Measurements from ENCODE around the gene PPP1R27. TPM values are rescaled to one million over a fixed set of nuclear protein-coding genes. Genes with fewer than 3 reads are reported as not detected.

Gene PPP1R27
- total and polyA plus RNA-seq, 9 donors, result 14.6 to 57.4 (median 31.1) TPM

- H3K27ac ChIP-seq (ENCODE audit: low read length), result peak overlapping the region; percentile 71
- peaks cover 6% of the 10 kb centered on the region for H3K27me3 ChIP-seq (ENCODE audit: control insufficient read depth, insufficient read depth, low read length)
- peaks cover 17% of the 10 kb centered on the region for H3K4me1 ChIP-seq (ENCODE audit: control insufficient read depth, insufficient read depth, low read length)
- H3K4me3 ChIP-seq (ENCODE audit: low read length), result no peak overlapping the region
- 54% methylated on average over 15 of the region's 20 CpGs for WGBS (ENCODE audit: insufficient coverage)
- DNase-seq, result peak; percentile 60
- peaks cover 40% of the 10 kb centered on the region for H3K36me3 ChIP-seq (ENCODE audit: control insufficient read depth, insufficient read depth, low read length)
- H3K9me3 ChIP-seq (replicated peaks; ENCODE audit: control insufficient read depth, low read depth, low read length), result no peaks in the 10 kb centered on the region
Observed at GRCh38 chr17:81821603-81822311, 13.1 kb downstream of the PPP1R27 start.

- H3K36me3 ChIP-seq (ENCODE audit: control insufficient read depth, insufficient read depth, low read length), result peaks cover 40% of the 10 kb centered on the region
- peaks cover 17% of the 10 kb centered on the region for H3K4me1 ChIP-seq (ENCODE audit: control insufficient read depth, insufficient read depth, low read length)
- WGBS (ENCODE audit: insufficient coverage), result 92% methylated on average over 8 of the region's 8 CpGs
- no peak for DNase-seq
- peaks cover 8% of the 10 kb centered on the region for H3K27me3 ChIP-seq (ENCODE audit: control insufficient read depth, insufficient read depth, low read length)
- no peak overlapping the region for H3K4me3 ChIP-seq (ENCODE audit: low read length)
- H3K27ac ChIP-seq (ENCODE audit: low read length), result peak overlapping the region; percentile 20
- no peaks in the 10 kb centered on the region for H3K9me3 ChIP-seq (replicated peaks; ENCODE audit: control insufficient read depth, low read depth, low read length)
Observed at GRCh38 chr17:81821147-81821546, 13.7 kb downstream of the PPP1R27 start.

- Histone ChIP-seq H3K4me1 (ENCODE audit: control insufficient read depth, insufficient read depth, low read length) (peaks cover 17% of the 10 kb centered on the region), H3K27ac (ENCODE audit: low read length) (no peak overlapping the region), H3K27me3 (ENCODE audit: control insufficient read depth, insufficient read depth, low read length) (peaks cover 10% of the 10 kb centered on the region), H3K4me3 (ENCODE audit: low read length) (no peak overlapping the region), H3K36me3 (ENCODE audit: control insufficient read depth, insufficient read depth, low read length) (peaks cover 33% of the 10 kb centered on the region), H3K9me3 (replicated peaks; ENCODE audit: control insufficient read depth, low read depth, low read length) (no peaks in the 10 kb centered on the region)
- WGBS (ENCODE audit: insufficient coverage), result 0% methylated on average over 1 of the region's 13 CpGs
- no peak for DNase-seq
Observed at GRCh38 chr17:81819708-81820107, 15.1 kb downstream of the PPP1R27 start.

- Histone ChIP-seq H3K36me3 (ENCODE audit: control insufficient read depth, insufficient read depth, low read length) (peaks cover 14% of the 10 kb centered on the region), H3K9me3 (replicated peaks; ENCODE audit: control insufficient read depth, low read depth, low read length) (no peaks in the 10 kb centered on the region), H3K27me3 (ENCODE audit: control insufficient read depth, insufficient read depth, low read length) (peaks cover 10% of the 10 kb centered on the region), H3K4me3 (ENCODE audit: low read length) (no peak overlapping the region), H3K27ac (ENCODE audit: low read length) (no peak overlapping the region), H3K4me1 (ENCODE audit: control insufficient read depth, insufficient read depth, low read length) (peaks cover 17% of the 10 kb centered on the region)
- WGBS (ENCODE audit: insufficient coverage), result 27% methylated on average over 4 of the region's 7 CpGs
- no peak for DNase-seq
Observed at GRCh38 chr17:81817758-81818147, 17.1 kb downstream of the PPP1R27 start.

GRCh38 chr17:81815646-81815986 is 19.2 kb downstream of the PPP1R27 start:
- Histone ChIP-seq H3K4me3 (ENCODE audit: low read length) (no peak overlapping the region), H3K9me3 (replicated peaks; ENCODE audit: control insufficient read depth, low read depth, low read length) (no peaks in the 10 kb centered on the region), H3K36me3 (ENCODE audit: control insufficient read depth, insufficient read depth, low read length) (no peaks in the 10 kb centered on the region), H3K27ac (ENCODE audit: low read length) (no peak overlapping the region), H3K27me3 (ENCODE audit: control insufficient read depth, insufficient read depth, low read length) (peaks cover 10% of the 10 kb centered on the region), H3K4me1 (ENCODE audit: control insufficient read depth, insufficient read depth, low read length) (no peaks in the 10 kb centered on the region)
- no CpG with 5 or more reads among the region's 2 CpGs for WGBS (ENCODE audit: insufficient coverage)
- no peak for DNase-seq

GRCh38 chr17:81814748-81815645 is 19.9 kb downstream of the PPP1R27 start:
- 60% methylated on average over 18 of the region's 24 CpGs for WGBS (ENCODE audit: insufficient coverage)
- H3K4me3 ChIP-seq (ENCODE audit: low read length), result no peak overlapping the region

GRCh38 chr17:81813861-81814683 is 20.8 kb downstream of the PPP1R27 start:
- peaks cover 21% of the 10 kb centered on the region for H3K27me3 ChIP-seq (ENCODE audit: control insufficient read depth, insufficient read depth, low read length)
- WGBS (ENCODE audit: insufficient coverage), result 79% methylated on average over 30 of the region's 41 CpGs

More at GRCh38 chr17:81814748-81815645, 19.9 kb downstream of the PPP1R27 start:
- no peak for DNase-seq
- no peak overlapping the region for H3K27ac ChIP-seq (ENCODE audit: low read length)
- peaks cover 13% of the 10 kb centered on the region for H3K27me3 ChIP-seq (ENCODE audit: control insufficient read depth, insufficient read depth, low read length)
- H3K9me3 ChIP-seq (replicated peaks; ENCODE audit: control insufficient read depth, low read depth, low read length), result no peaks in the 10 kb centered on the region
- no peaks in the 10 kb centered on the region for H3K36me3 ChIP-seq (ENCODE audit: control insufficient read depth, insufficient read depth, low read length)
- H3K4me1 ChIP-seq (ENCODE audit: control insufficient read depth, insufficient read depth, low read length), result no peaks in the 10 kb centered on the region

GRCh38 chr17:81813371-81813684 is 21.5 kb downstream of the PPP1R27 start:
- peaks cover 26% of the 10 kb centered on the region for H3K27me3 ChIP-seq (ENCODE audit: control insufficient read depth, insufficient read depth, low read length)

More at GRCh38 chr17:81813861-81814683, 20.8 kb downstream of the PPP1R27 start:
- DNase-seq, result no peak
- Histone ChIP-seq H3K9me3 (replicated peaks; ENCODE audit: control insufficient read depth, low read depth, low read length) (no peaks in the 10 kb centered on the region), H3K4me1 (ENCODE audit: control insufficient read depth, insufficient read depth, low read length) (no peaks in the 10 kb centered on the region), H3K4me3 (ENCODE audit: low read length) (no peak overlapping the region), H3K36me3 (ENCODE audit: control insufficient read depth, insufficient read depth, low read length) (no peaks in the 10 kb centered on the region), H3K27ac (ENCODE audit: low read length) (no peak overlapping the region)

GRCh38 chr17:81812571-81813370 is 22.1 kb downstream of the PPP1R27 start:
- no peaks in the 10 kb centered on the region for H3K36me3 ChIP-seq (ENCODE audit: control insufficient read depth, insufficient read depth, low read length)
- 80% methylated on average over 38 of the region's 45 CpGs for WGBS (ENCODE audit: insufficient coverage)
- H3K4me3 ChIP-seq (ENCODE audit: low read length), result no peak overlapping the region
- no peaks in the 10 kb centered on the region for H3K4me1 ChIP-seq (ENCODE audit: control insufficient read depth, insufficient read depth, low read length)
- no peaks in the 10 kb centered on the region for H3K9me3 ChIP-seq (replicated peaks; ENCODE audit: control insufficient read depth, low read depth, low read length)
- DNase-seq, result no peak
- H3K27ac ChIP-seq (ENCODE audit: low read length), result no peak overlapping the region
- H3K27me3 ChIP-seq (ENCODE audit: control insufficient read depth, insufficient read depth, low read length), result peaks cover 29% of the 10 kb centered on the region

More at GRCh38 chr17:81813371-81813684, 21.5 kb downstream of the PPP1R27 start:
- H3K36me3 ChIP-seq (ENCODE audit: control insufficient read depth, insufficient read depth, low read length), result no peaks in the 10 kb centered on the region
- no peak overlapping the region for H3K27ac ChIP-seq (ENCODE audit: low read length)
- no peak overlapping the region for H3K4me3 ChIP-seq (ENCODE audit: low read length)
- H3K9me3 ChIP-seq (replicated peaks; ENCODE audit: control insufficient read depth, low read depth, low read length), result no peaks in the 10 kb centered on the region
- 92% methylated on average over 8 of the region's 15 CpGs for whole genome bisulfite sequencing (ENCODE audit: insufficient coverage)
- no peak for DNase-seq
- H3K4me1 ChIP-seq (ENCODE audit: control insufficient read depth, insufficient read depth, low read length), result no peaks in the 10 kb centered on the region
